D721Med (cell line): Measurements from ENCODE around the gene PPIF.

ENCODE experiments used
- DNase-seq: peaks from one replicate; pipeline ENCODE4 v3.0.0; 2011; ENCODE audit warnings: low spot score; ENCODE audit not compliant: insufficient read length
- FAIRE-seq: peaks from 2 replicates; lab custom pipeline; 2011; peaks lifted over from hg19 to GRCh38; lab: Jason Lieb, UNC
- TF ChIP-seq, protein P1 (sequence below): IDR thresholded peaks from 2 replicates; pipeline ENCODE4 v1.5.1; 2012; ENCODE audit warnings: mild to moderate bottlenecking, control low read depth; ENCODE audit not compliant: insufficient read depth; ENCODE audit errors: missing control alignments

The PPIF gene

DNA sequence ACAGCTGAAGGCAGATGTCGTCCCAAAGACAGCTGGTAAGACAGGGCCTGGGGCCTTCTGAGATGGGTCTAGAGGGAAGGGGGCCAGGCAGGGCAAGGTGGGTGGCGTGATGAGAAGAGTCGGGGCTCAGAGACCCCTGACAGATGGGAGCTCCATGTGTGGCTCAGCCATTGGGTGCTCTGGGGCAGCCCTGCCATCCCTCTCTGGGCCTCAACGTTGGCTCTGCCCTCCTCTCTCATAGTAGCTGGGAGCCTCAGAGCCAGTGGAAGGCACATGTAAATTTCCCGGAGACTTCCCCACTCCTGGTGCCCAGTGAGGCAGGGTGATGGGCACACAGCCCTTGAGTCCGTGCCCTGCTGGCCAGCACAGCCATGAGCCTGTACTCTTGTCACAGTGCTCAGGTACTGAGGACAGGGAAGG is 1.8 kb downstream of the PPIF start:
- DNase-seq: no peak
- FAIRE-seq: no peak
- TF ChIP-seq, protein P1, sequence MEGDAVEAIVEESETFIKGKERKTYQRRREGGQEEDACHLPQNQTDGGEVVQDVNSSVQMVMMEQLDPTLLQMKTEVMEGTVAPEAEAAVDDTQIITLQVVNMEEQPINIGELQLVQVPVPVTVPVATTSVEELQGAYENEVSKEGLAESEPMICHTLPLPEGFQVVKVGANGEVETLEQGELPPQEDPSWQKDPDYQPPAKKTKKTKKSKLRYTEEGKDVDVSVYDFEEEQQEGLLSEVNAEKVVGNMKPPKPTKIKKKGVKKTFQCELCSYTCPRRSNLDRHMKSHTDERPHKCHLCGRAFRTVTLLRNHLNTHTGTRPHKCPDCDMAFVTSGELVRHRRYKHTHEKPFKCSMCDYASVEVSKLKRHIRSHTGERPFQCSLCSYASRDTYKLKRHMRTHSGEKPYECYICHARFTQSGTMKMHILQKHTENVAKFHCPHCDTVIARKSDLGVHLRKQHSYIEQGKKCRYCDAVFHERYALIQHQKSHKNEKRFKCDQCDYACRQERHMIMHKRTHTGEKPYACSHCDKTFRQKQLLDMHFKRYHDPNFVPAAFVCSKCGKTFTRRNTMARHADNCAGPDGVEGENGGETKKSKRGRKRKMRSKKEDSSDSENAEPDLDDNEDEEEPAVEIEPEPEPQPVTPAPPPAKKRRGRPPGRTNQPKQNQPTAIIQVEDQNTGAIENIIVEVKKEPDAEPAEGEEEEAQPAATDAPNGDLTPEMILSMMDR: no peak

DNA sequence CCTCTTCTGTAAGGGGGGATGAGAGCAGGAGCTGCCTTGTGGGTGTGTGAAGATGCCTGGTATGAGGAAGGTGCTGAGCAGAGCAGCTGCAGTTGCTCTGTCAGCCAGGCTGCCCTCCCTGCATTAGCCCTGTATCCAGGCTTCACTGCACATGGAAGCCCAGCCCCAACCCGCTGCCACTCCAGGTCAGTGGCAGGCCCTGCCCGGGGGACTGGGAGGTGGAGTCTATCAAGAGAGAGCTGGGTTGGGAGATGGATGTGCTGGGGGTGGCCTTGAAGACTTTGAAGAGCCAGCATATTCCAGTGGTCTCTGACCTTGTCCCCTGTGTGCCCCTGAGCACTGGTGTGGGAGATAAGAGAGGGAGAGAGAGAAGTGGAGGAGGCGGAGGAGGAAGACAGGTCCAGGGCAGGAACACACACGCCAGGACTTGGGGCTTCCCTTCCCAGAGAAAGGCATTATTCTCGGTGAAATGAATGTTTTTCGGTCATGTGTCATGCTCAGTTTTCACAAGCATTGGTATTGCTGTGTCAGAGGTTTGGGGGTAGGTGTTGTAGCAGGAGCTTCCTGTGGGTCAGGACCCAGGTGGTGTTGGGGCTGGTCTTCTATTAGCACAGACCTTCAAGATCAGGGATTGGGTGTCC is 2.6 kb downstream of the PPIF start:
- TF ChIP-seq, protein P1: no peak
- DNase-seq (no peak), FAIRE-seq (no peak)

DNA sequence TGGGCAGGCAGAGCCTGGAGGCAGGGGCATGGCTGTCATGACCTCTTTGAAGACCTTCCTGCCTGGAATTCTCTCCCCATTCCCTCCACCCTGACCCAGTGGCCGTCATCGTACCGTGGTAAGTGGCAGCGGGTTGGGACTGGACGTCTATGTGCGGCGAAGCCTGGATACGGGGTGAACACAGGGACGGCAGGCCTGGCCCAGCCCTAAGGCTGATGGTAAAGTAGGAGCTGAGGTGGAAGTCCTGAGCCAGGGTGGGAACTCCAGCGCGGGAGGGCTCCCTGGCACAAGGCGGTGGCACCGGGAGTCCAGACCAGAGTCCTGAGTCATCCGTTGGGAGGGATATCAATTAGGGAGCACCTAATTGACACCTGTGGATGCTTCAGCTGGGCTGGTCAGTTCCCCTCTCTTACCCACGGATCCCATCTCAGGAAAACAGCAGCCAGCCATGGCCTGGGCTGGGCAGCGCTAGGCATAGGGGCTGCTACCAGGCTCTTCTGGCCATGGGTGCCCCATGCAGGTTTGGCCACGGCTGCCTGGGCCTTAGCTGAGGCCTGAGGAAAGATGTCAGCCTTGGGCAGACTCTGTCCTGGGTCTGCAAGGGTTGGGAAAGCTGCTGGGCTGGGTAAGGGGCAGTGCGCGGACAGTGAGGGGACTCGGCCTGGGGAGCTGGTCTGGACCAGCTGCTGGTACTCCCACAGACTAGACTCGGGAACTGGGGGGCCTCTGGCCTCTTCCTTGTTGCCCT is 3.3 kb downstream of the PPIF start:
- DNase-seq: no peak
- FAIRE-seq: no peak
- TF ChIP-seq, protein P1: no peak

DNA sequence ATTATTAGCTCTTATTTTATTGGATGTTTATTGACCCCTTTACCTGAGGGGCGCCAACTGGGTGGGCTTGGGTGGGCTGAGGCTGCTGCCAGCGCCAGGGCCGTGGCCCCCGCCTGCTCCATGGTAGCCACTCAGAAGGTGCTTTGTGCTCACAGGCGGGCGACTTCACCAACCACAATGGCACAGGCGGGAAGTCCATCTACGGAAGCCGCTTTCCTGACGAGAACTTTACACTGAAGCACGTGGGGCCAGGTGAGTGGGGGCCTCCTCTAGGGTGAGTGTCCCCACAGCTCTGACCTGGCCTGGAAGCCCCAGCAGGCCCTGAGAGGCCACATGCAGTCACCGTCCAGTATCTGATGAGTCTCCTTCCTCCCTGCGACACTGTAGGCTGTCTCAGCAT is 4.1 kb downstream of the PPIF start:
- FAIRE-seq (no peak), DNase-seq (no peak)
- TF ChIP-seq, protein P1: no peak

DNA sequence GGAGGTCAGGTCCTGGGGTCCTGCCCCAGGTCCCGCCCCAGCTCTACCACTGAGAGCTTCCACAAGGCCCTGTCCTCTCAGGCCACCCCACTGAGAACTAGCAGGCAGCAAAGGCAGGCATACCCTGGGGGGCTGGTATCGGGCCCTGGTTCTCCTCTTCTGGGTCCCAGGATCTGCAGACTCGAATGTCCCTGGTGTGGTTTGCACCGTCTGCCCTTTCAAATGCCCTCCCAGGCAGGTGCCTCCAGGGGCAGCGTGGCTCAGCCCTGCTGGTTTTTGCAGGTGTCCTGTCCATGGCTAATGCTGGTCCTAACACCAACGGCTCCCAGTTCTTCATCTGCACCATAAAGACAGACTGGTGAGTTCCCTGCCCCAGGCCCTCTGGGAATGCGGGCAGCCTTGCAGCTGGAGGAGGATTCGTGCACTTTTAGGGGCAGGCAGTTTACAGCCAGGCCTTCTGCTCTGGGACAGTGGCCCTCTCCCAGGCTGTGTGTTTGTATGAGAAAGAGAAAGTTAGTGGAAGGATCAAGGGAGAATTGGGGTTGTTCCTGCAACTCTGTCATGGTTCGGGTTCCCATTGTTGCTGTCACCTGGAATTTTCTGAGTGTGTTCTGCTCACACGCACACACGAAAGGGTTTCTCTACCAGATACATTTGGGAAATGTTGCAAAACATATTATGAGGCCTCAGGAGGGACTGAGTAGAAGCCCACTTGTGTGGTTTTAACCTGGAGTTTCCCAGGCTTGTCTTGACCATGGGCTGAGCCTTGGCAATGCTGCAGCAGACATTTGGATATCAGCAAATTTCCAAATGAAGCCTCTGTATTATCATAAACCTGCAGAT is 5.0 kb downstream of the PPIF start:
- TF ChIP-seq, protein P1: no peak
- DNase-seq: no peak
- no peak for FAIRE-seq

DNA sequence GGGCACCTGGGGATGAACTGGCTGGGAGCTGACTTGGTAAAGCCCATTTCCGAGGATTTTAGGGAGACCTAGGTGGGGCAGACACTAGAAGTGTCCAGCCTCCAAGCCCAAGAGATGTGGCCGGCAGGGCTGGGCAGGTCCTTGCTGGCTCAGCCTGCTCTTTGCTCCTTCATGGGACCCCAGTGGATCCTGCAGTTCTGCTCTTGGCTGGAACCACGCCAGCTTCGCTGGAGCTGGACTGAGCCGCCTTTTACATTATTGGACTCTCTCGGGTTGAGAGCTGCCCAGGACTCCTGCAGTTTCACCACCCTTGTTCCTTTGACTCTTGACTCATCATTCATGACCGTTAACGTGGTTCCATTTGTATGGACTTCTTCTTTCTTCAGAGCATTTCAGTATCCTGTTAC is 5.7 kb downstream of the PPIF start:
- DNase-seq (no peak), FAIRE-seq (no peak)
- TF ChIP-seq, protein P1: no peak
